Liver (tissue), 9 donors: ENCODE data around the gene TMEM184A. TPM values are rescaled to one million over a fixed set of nuclear protein-coding genes. Genes with fewer than 3 reads are reported as not detected.

ENCODE experiments used
- DNase-seq: peaks from one replicate; pipeline ENCODE4 v3.0.0-alpha.2; 2017; ENCODE audit warnings: low spot score
- H3K27ac ChIP-seq, 2 donors: one replicate each; pipeline ENCODE4 v1.7.0; 2013; ENCODE audit warnings: inconsistent platforms in 2 of 2, low read length in 2 of 2, control low read depth in 1 of 2, low read depth in 1 of 2, mild to moderate bottlenecking in 1 of 2
- H3K27me3 ChIP-seq, 4 donors: one replicate each; pipeline versions ENCODE4 v1.6.1 to v1.7.0; 2013; ENCODE audit warnings: low read length in 3 of 4, inconsistent platforms in 1 of 4, mild to moderate bottlenecking in 1 of 4, moderate library complexity in 1 of 4; ENCODE audit not compliant: control insufficient read depth in 4 of 4, insufficient read depth in 4 of 4
- H3K36me3 ChIP-seq, 4 donors: one replicate each; pipeline versions ENCODE4 v1.6.1 to v1.7.0; 2013; ENCODE audit warnings: low read length in 3 of 4, mild to moderate bottlenecking in 3 of 4, low read depth in 1 of 4, moderate library complexity in 1 of 4; ENCODE audit not compliant: control insufficient read depth in 4 of 4, insufficient read depth in 3 of 4
- H3K4me1 ChIP-seq, 4 donors: one replicate each; pipeline versions ENCODE4 v1.6.1 to v1.7.0; 2013; ENCODE audit warnings: low read length in 3 of 4, mild to moderate bottlenecking in 3 of 4, moderate library complexity in 1 of 4; ENCODE audit not compliant: control insufficient read depth in 4 of 4, insufficient read depth in 4 of 4
- H3K4me3 ChIP-seq, 3 donors: one replicate each; pipeline versions ENCODE4 v1.6.1 to v1.7.0; 2013; ENCODE audit warnings: low read length in 3 of 3, control low read depth in 1 of 3, low read depth in 1 of 3, mild to moderate bottlenecking in 1 of 3
- H3K9ac ChIP-seq, 2 donors: one replicate each; pipeline ENCODE4 v1.7.0; 2013; ENCODE audit warnings: low read length in 2 of 2, mild to moderate bottlenecking in 2 of 2, moderate library complexity in 2 of 2, control low read depth in 1 of 2, low read depth in 1 of 2
- H3K9me3 ChIP-seq, 4 donors: one replicate each; pipeline versions ENCODE4 v1.6.1 to v1.7.0; 2013; ENCODE audit warnings: low read length in 3 of 4; ENCODE audit not compliant: control insufficient read depth in 4 of 4
- ATF3 ChIP-seq: IDR thresholded peaks from 2 replicates; pipeline ENCODE4 v1.6.1; 2016; ENCODE audit warnings: antibody characterized with exemption
- CTCF ChIP-seq: fragments of 150-350 bp; IDR thresholded peaks from 2 replicates; pipeline ENCODE4 v1.5.1; 2017; ENCODE audit warnings: improper control_type of control experiment, low read depth, low read length; ENCODE audit not compliant: missing input control
- EGR1 ChIP-seq, 2 donors: IDR thresholded peaks; 2 replicates each; pipeline ENCODE4 v1.6.1; 2016 to 2018; ENCODE audit warnings: antibody characterized with exemption in 2 of 2, low read depth in 2 of 2
- FOXA1 ChIP-seq: IDR thresholded peaks from 2 replicates; pipeline ENCODE4 v1.6.1; 2016; ENCODE audit warnings: antibody characterized with exemption
- FOXA2 ChIP-seq: IDR thresholded peaks from 2 replicates; pipeline ENCODE4 v1.6.1; 2016; ENCODE audit warnings: antibody characterized with exemption
- HNF4A ChIP-seq, 2 donors: conservative IDR thresholded peaks; 2 replicates each; pipeline ENCODE4 v1.6.1; 2016; ENCODE audit warnings: antibody characterized with exemption in 2 of 2, mild to moderate bottlenecking in 2 of 2
- HNF4G ChIP-seq: IDR thresholded peaks from 2 replicates; pipeline ENCODE4 v1.6.1; 2016; ENCODE audit warnings: antibody characterized with exemption
- JUND ChIP-seq, 2 donors: IDR thresholded peaks; 2 replicates each; pipeline ENCODE4 v1.6.1; 2016; ENCODE audit warnings: antibody characterized with exemption in 2 of 2
- MAX ChIP-seq: IDR thresholded peaks from 2 replicates; pipeline ENCODE4 v1.6.1; 2016; ENCODE audit warnings: antibody characterized with exemption
- NR2F2 ChIP-seq: IDR thresholded peaks from 2 replicates; pipeline ENCODE4 v1.6.1; 2016; ENCODE audit warnings: antibody characterized with exemption
- RAD21 ChIP-seq, 2 donors: IDR thresholded peaks; 2 replicates each; pipeline ENCODE4 v1.6.1; 2016; ENCODE audit warnings: antibody characterized with exemption in 2 of 2, mild to moderate bottlenecking in 2 of 2
- REST ChIP-seq: IDR thresholded peaks from 2 replicates; pipeline ENCODE4 v1.6.1; 2016; ENCODE audit warnings: antibody characterized with exemption, mild to moderate bottlenecking
- RXRA ChIP-seq, 2 donors: IDR thresholded peaks; 2 replicates each; pipeline ENCODE4 v1.6.1; 2017 to 2018; ENCODE audit warnings: antibody characterized with exemption in 2 of 2, mild to moderate bottlenecking in 1 of 2
- SP1 ChIP-seq: IDR thresholded peaks from 2 replicates; pipeline ENCODE4 v1.6.1; 2018; ENCODE audit warnings: antibody characterized with exemption, mild to moderate bottlenecking
- TAF1 ChIP-seq: conservative IDR thresholded peaks from 2 replicates; pipeline ENCODE4 v1.6.1; 2016; ENCODE audit warnings: antibody characterized with exemption, mild to moderate bottlenecking
- YY1 ChIP-seq: IDR thresholded peaks from 2 replicates; pipeline ENCODE4 v1.6.1; 2016; ENCODE audit warnings: antibody characterized with exemption, mild to moderate bottlenecking
- ZBTB33 ChIP-seq: IDR thresholded peaks from 2 replicates; pipeline ENCODE4 v1.6.1; 2016; ENCODE audit warnings: antibody characterized with exemption
- WGBS: extraction: QIAGEN DNeasy Blood & Tissue Kit; methylation state at CpG from one replicate; pipeline ENCODE4 v1.1.7; 2013; 5-methylcytosine and 5-hydroxymethylcytosine counted together
- polyA plus RNA-seq, 2 donors: library from polyadenylated mRNA; stranded (reverse) in 1 of 2; unstranded in 1 of 2; fragments of 200-250 nt in 1 of 2; fragments of >200 nt in 1 of 2; fragmentation: Nextera tagmentation in 1 of 2; extraction: Ambion mirVana in 1 of 2; gene quantifications; one replicate each; pipeline versions ENCODE4 v1.2.1 to v1.2.3, GENCODE V29; 2013 to 2015
- total RNA-seq, 2 donors: library from RNA; depleted of rRNA; stranded (reverse); fragments of >200 nt; gene quantifications; one replicate each; pipeline ENCODE4 v1.2.3, GENCODE V29; 2014
- donor health status: healthy.
- donor health status: healthy.
- donor health status: healthy.
- donor health status: healthy.
- donor health status: healthy.

Gene TMEM184A
- total and polyA plus RNA-seq, 4 donors: 1.6 to 12.6 (median 11.4) TPM

- TF ChIP-seq HNF4A (conservative IDR thresholded peaks at IDR 0.05) (no peak), RXRA (IDR thresholded peaks at IDR 0.05) (no peak), CTCF (no peak), REST (no peak), RAD21 (IDR thresholded peaks at IDR 0.05) (no peak), EGR1 (IDR thresholded peaks at IDR 0.05; ENCODE audit: low read depth in 2 of 2) (no peak), SP1 (no peak)
- 91% methylated on average over 42 of the region's 42 CpGs for WGBS
- H3K4me3 ChIP-seq: no peak overlapping the region
- peak overlapping the region; percentile 89 to 94 for H3K27ac ChIP-seq
- H3K36me3 ChIP-seq: peaks cover 3 to 15% (median 9%) of the 10 kb centered on the region in 4 donors
- peaks cover 8 to 37% (median 26%) of the 10 kb centered on the region in 4 donors for H3K4me1 ChIP-seq
- H3K27me3 ChIP-seq: no peaks in the 10 kb centered on the region
- H3K9ac ChIP-seq: no peak overlapping the region
- H3K9me3 ChIP-seq: no peaks in the 10 kb centered on the region
- DNase-seq: no peak
Measured at GRCh38 chr7:1535701-1536454, 20.1 kb downstream of the TMEM184A start.

GRCh38 chr7:1535100-1535458 lies 20.9 kb downstream of the TMEM184A start:
- H3K27ac ChIP-seq: peak overlapping the region in 1 of 2 donors; percentile 26
- peaks cover 0 to 11% (median 3%) of the 10 kb centered on the region in 4 donors for H3K36me3 ChIP-seq
- no peaks in the 10 kb centered on the region for H3K27me3 ChIP-seq
- H3K4me1 ChIP-seq: peaks cover 8 to 37% (median 28%) of the 10 kb centered on the region in 4 donors
- whole genome bisulfite sequencing: 79% methylated on average over 6 of the region's 6 CpGs
- H3K9ac ChIP-seq: no peak overlapping the region
- no peak for TF ChIP-seq YY1
- TF ChIP-seq TAF1: no peak
- no peak for TF ChIP-seq NR2F2
- TF ChIP-seq EGR1 (IDR thresholded peaks at IDR 0.05; ENCODE audit: low read depth in 2 of 2): no peak
- no peak for TF ChIP-seq RXRA (IDR thresholded peaks at IDR 0.05)
- no peak for TF ChIP-seq JUND (IDR thresholded peaks at IDR 0.05)
- TF ChIP-seq ZBTB33: no peak
- no peak for TF ChIP-seq HNF4G
- TF ChIP-seq SP1: no peak
- no peak for TF ChIP-seq HNF4A (conservative IDR thresholded peaks at IDR 0.05)
- TF ChIP-seq ATF3: no peak
- TF ChIP-seq MAX: no peak
- no peak for TF ChIP-seq REST
- TF ChIP-seq FOXA2: no peak
- TF ChIP-seq FOXA1: no peak
- TF ChIP-seq CTCF: no peak
- H3K4me3 ChIP-seq: no peak overlapping the region
- no peak for DNase-seq
- no peaks in the 10 kb centered on the region for H3K9me3 ChIP-seq
